HL-60 (cell line): ENCODE results near the gene GORASP1. TPM values are rescaled to one million over a fixed set of nuclear protein-coding genes. Genes with fewer than 3 reads are reported as not detected.
A peak's percentile ranks its signal among the peaks of the same experiment; 100 is the strongest.

ENCODE experiments used
- DNase-seq, 2 experiments: peaks; one replicate each; pipeline ENCODE4 v3.0.0-alpha.2; 2010 to 2020; ENCODE audit warnings: low read depth in 1 of 2, low spot score in 1 of 2
- H3K27ac ChIP-seq: fragments of 250-450 bp; sonication (Bioruptor Pico); replicated peaks from 2 replicates; pipeline ENCODE4 v1.5.1; 2020; ENCODE audit warnings: mild to moderate bottlenecking, moderate library complexity
- H3K27me3 ChIP-seq: fragments of 250-450 bp; sonication (Bioruptor Pico); 2 replicates; pipeline ENCODE4 v1.5.1; 2021; ENCODE audit warnings: mild to moderate bottlenecking, moderate library complexity; ENCODE audit not compliant: insufficient read depth, poor library complexity, severe bottlenecking
- H3K4me3 ChIP-seq: replicated peaks from 2 replicates; pipeline ENCODE4 v1.5.1; 2011; ENCODE audit warnings: mild to moderate bottlenecking, control low read depth, low read length; ENCODE audit not compliant: insufficient read depth
- CTCF ChIP-seq: IDR thresholded peaks from one replicate; pipeline ENCODE4 v1.5.1; 2011; ENCODE audit warnings: low read length, control low read depth, inconsistent platforms; ENCODE audit not compliant: insufficient read depth
- GABPA ChIP-seq: IDR thresholded peaks from 2 replicates; pipeline ENCODE4 v1.6.1; 2012; ENCODE audit warnings: low read depth
- POLR2AphosphoS5 ChIP-seq: IDR thresholded peaks from 2 replicates; pipeline ENCODE4 v1.6.1; 2012; ENCODE audit warnings: low read depth
- REST ChIP-seq: IDR thresholded peaks from 2 replicates; pipeline ENCODE4 v1.6.1; 2012; ENCODE audit warnings: low read depth; ENCODE audit not compliant: insufficient replicate concordance
- SPI1 ChIP-seq: IDR thresholded peaks from 2 replicates; pipeline ENCODE4 v1.6.1; 2012; ENCODE audit warnings: low read depth, mild to moderate bottlenecking, borderline replicate concordance
- microRNA-seq: library from miRNA; unstranded; fragments of <30 nt; microRNA quantifications from one replicate; pipeline ENCODE4, GENCODE V29; 2018

Gene GORASP1

DNA sequence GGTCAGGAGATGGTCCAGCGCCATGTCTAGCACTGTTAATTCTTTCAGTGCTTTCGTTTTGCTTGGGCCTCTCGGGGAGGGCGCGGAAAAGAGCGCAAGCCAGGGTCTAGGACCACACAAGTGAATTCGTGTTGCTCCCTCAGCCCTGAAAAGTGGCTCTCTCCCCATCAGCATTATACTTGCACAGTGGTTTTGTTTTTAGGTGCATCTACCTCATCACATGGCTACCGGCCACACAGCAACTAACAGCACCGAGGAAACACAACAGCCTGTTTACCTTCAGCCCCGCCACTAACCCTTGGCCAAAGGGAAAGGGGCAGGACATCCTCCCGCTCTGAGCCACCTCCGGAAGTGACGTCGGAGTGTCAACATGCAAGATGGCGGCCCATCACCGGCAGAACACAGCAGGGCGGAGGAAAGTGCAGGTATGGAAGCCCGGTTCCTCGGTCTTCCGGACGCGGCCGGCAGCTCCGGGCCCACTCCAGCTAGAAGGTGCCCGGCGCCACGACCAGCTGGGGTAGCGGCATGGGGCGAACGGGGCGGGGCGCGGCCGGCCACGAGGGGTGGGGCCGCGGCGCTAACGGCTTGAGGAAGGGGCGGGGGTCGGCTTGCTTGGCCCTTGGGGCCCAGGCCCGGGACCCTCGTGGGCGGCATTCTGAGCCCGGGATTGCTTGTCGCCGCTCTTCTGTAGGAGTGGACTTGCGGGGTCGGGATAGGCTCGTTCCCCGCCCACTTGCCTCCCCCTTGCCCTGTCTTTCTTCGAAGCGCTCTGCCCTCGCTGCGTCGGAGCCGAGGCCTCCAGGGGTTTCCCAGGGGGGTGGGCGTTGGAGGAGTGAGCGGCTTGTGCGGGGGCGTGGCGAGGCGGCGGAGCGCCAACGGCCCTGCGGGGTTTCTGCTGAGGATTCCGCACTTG, 55.5 kb downstream of the GORASP1 start, which contains the start of the genes SCN11A and WDR48:
SCN11A (minus strand) TSS at position 296 of the 913 bp plus-strand sequence. CDS start 101,582 bp downstream, outside the sequence.
WDR48 (plus strand) TSS at position 368 of the 913 bp plus-strand sequence; CDS start at position 378, 10 bp downstream.
- TF ChIP-seq CTCF (no peak), POLR2AphosphoS5 (peak; percentile 97), REST (peak; percentile 69), GABPA (peak; percentile 87), SPI1 (peak; percentile 7; the same call in 1 of the 2 replicates)
- H3K4me3 ChIP-seq = peak within 1 kb of the TSS; percentile 66
- DNase-seq = peak; percentile 83 to 95

GRCh38 chr3:39050029-39050428, 57.4 kb downstream of the GORASP1 start:
- TF ChIP-seq GABPA (no peak), POLR2AphosphoS5 (no peak)
- Histone ChIP-seq H3K27me3 (peaks cover 4% of the 10 kb centered on the region), H3K27ac (no peak overlapping the region), H3K4me3 (no peak overlapping the region)
- peak in 1 of 2 experiments; percentile 24 for DNase-seq

More for the DNA sequence above, 55.5 kb downstream of the GORASP1 start, which contains the start of the genes SCN11A and WDR48:
- H3K27ac ChIP-seq = peak within 1 kb of the TSS; percentile 74
- no peaks in the 10 kb centered on the region for H3K27me3 ChIP-seq

Small RNAs within 50 kb of the gene (microRNA-seq; reads per million reads assigned to microRNA genes)
- gene MIR6822 = not detected
